ENCODE results near the gene EPS8L2.
"Not testable (repeated sequence)": the region's sequence is repeated elsewhere in the genome, so short reads cannot be mapped to it uniquely, and the experiment has no call there.

EPS8L2 gene

DNA sequence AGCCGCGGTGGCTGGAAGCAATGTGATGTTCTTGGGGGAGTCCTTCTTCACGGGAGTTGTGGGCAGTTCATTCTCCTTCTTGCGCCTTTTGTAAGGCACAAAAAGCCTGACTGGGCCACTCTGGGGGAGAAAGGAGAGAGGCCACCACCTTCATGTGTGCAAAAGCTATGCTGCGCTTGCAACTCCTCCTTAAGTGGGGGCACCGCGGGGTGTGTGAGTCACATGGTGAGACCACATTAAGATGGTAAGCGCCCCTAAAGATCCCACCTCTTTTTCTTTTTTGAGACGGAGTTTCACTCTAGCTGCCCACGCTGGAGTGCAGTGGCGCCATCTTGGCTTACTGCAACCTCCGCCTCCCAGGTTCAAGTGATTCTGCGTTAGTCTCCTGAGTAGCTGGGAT lies 25.1 kb upstream of the EPS8L2 start:
- no peak overlapping the region for H3K4ac ChIP-seq (ENCODE audit: low read depth, low read length)
- H3K27ac ChIP-seq (ENCODE audit: low read depth, low read length) = peak overlapping the region; percentile 22
- H3K23ac ChIP-seq (ENCODE audit: low read length) = no peak overlapping the region
- H4K5ac ChIP-seq (ENCODE audit: low read length) = no peak overlapping the region
- H3K56ac ChIP-seq (ENCODE audit: low read length) = no peak overlapping the region
- no peaks in the 10 kb centered on the region for H3K4me1 ChIP-seq (ENCODE audit: control insufficient read depth, low read depth, low read length)
- WGBS (ENCODE audit: extremely low coverage, insufficient coverage, low lambda C conversion rate) = no CpG with 5 or more reads among the region's 13 CpGs
- H2BK120ac ChIP-seq (ENCODE audit: low read depth, low read length) = no peak overlapping the region
- peaks cover 8% of the 10 kb centered on the region for H3K36me3 ChIP-seq (ENCODE audit: control insufficient read depth, insufficient read depth, low read length)
- H3K27me3 ChIP-seq (ENCODE audit: insufficient read depth, low read length, poor library complexity) = no peaks in the 10 kb centered on the region
- H2BK15ac ChIP-seq (replicated peaks; ENCODE audit: low read depth) = no peak overlapping the region
- no peaks in the 10 kb centered on the region for H3K79me1 ChIP-seq (ENCODE audit: low read length)
- H3K18ac ChIP-seq (ENCODE audit: low read length) = no peak overlapping the region
- no peaks in the 10 kb centered on the region for H3K79me2 ChIP-seq (ENCODE audit: control insufficient read depth, insufficient read depth, low read length)
- no peak overlapping the region for H3K9ac ChIP-seq (ENCODE audit: low read length)
- H2BK5ac ChIP-seq (ENCODE audit: low read length) = no peak overlapping the region
- H3K4me3 ChIP-seq (ENCODE audit: low read length) = no peak overlapping the region
- H4K8ac ChIP-seq (ENCODE audit: low read depth, low read length) = no peak overlapping the region
- no peak overlapping the region for H3K4me2 ChIP-seq (ENCODE audit: low read length)
- no peak overlapping the region for H2AK5ac ChIP-seq (ENCODE audit: low read length)
- DNase-seq = no peak

DNA sequence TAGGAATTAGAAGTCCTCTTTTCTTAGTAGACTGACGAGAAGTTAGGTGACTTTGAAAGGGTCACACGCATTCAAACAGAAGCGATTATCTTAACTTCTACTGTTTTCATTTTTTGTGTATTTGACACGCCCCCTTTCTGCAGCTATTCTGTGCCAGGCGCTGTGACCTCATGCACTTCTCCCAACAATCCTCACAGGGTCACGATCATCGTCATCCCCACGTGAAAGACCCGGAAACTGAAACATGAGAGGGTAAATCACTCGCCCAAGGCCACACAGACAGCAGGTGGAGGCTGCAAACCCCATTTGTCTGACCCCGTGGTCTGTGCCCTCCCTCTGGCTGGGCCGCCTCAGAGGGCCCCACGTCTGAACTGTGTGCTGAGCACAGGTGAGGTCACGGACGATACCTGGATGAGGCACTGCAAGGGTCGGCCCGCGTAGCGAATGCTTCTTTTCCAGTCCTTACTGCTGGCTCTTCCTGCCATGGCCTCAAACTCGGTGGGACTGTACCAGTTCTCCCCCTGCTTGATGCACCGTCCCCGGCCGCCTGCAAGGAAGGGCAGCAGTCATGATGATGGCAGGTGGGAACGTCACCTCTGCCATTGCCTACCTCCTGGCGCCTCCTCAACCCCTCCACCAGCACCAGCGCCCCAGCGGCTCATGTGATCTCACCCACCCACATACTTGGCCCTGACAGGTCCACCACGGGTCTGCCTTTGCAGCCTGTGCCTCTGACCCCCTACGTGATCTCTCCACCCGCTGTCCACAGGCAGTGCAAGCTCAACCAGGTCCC lies 19.4 kb upstream of the EPS8L2 start:
- Histone ChIP-seq H3K79me2 (ENCODE audit: control insufficient read depth, insufficient read depth, low read length) (peaks cover 5% of the 10 kb centered on the region), H2BK15ac (replicated peaks; ENCODE audit: low read depth) (no peak overlapping the region), H3K4me3 (ENCODE audit: low read length) (no peak overlapping the region), H3K23ac (ENCODE audit: low read length) (no peak overlapping the region), H3K4me1 (ENCODE audit: control insufficient read depth, low read depth, low read length) (no peaks in the 10 kb centered on the region), H3K36me3 (ENCODE audit: control insufficient read depth, insufficient read depth, low read length) (peaks cover 16% of the 10 kb centered on the region), H3K4ac (ENCODE audit: low read depth, low read length) (no peak overlapping the region), H2BK5ac (ENCODE audit: low read length) (no peak overlapping the region), H3K9ac (ENCODE audit: low read length) (no peak overlapping the region), H4K8ac (ENCODE audit: low read depth, low read length) (no peak overlapping the region), H3K18ac (ENCODE audit: low read length) (no peak overlapping the region), H4K5ac (ENCODE audit: low read length) (no peak overlapping the region), H3K27me3 (ENCODE audit: insufficient read depth, low read length, poor library complexity) (no peaks in the 10 kb centered on the region), H3K4me2 (ENCODE audit: low read length) (no peak overlapping the region), H2BK120ac (ENCODE audit: low read depth, low read length) (no peak overlapping the region), H3K79me1 (ENCODE audit: low read length) (peaks cover 5% of the 10 kb centered on the region), H2AK5ac (ENCODE audit: low read length) (no peak overlapping the region), H3K56ac (ENCODE audit: low read length) (no peak overlapping the region), H3K27ac (ENCODE audit: low read depth, low read length) (no peak overlapping the region)
- no CpG with 5 or more reads among the region's 30 CpGs for WGBS (ENCODE audit: extremely low coverage, insufficient coverage, low lambda C conversion rate)
- no peak for DNase-seq

DNA sequence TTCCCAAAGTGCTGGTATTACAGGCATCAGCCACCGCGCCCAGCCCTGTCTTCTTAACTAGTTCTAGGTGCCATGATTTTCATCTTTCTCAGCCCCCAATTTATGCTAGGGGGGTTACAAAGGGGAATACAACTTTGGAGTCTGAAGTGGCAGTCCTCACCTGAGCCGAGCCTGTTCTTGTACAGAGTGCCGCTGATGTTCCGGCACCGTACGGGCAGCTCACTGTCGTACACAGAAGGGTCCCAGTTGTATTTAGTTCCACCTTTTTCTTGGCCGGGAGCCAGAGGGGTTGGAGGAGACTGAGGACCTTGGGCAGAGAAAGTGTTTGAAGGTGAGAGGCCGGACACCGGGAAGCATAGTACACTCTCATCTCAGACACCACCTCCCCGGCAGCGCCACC lies 18.3 kb upstream of the EPS8L2 start:
- no CpG with 5 or more reads among the region's 13 CpGs for WGBS (ENCODE audit: extremely low coverage, insufficient coverage, low lambda C conversion rate)
- Histone ChIP-seq H3K4ac (ENCODE audit: low read depth, low read length) (no peak overlapping the region), H2BK120ac (ENCODE audit: low read depth, low read length) (no peak overlapping the region), H3K4me1 (ENCODE audit: control insufficient read depth, low read depth, low read length) (no peaks in the 10 kb centered on the region), H3K9ac (ENCODE audit: low read length) (no peak overlapping the region), H2BK5ac (ENCODE audit: low read length) (no peak overlapping the region), H3K23ac (ENCODE audit: low read length) (no peak overlapping the region), H3K56ac (ENCODE audit: low read length) (no peak overlapping the region), H3K27ac (ENCODE audit: low read depth, low read length) (no peak overlapping the region), H3K36me3 (ENCODE audit: control insufficient read depth, insufficient read depth, low read length) (peaks cover 16% of the 10 kb centered on the region), H4K5ac (ENCODE audit: low read length) (no peak overlapping the region), H3K27me3 (ENCODE audit: insufficient read depth, low read length, poor library complexity) (no peaks in the 10 kb centered on the region), H3K4me3 (ENCODE audit: low read length) (no peak overlapping the region), H3K18ac (ENCODE audit: low read length) (no peak overlapping the region), H4K8ac (ENCODE audit: low read depth, low read length) (no peak overlapping the region), H3K79me1 (ENCODE audit: low read length) (peaks cover 7% of the 10 kb centered on the region), H3K4me2 (ENCODE audit: low read length) (no peak overlapping the region), H2BK15ac (replicated peaks; ENCODE audit: low read depth) (no peak overlapping the region), H3K79me2 (ENCODE audit: control insufficient read depth, insufficient read depth, low read length) (peaks cover 11% of the 10 kb centered on the region), H2AK5ac (ENCODE audit: low read length) (no peak overlapping the region)
- DNase-seq = no peak

DNA sequence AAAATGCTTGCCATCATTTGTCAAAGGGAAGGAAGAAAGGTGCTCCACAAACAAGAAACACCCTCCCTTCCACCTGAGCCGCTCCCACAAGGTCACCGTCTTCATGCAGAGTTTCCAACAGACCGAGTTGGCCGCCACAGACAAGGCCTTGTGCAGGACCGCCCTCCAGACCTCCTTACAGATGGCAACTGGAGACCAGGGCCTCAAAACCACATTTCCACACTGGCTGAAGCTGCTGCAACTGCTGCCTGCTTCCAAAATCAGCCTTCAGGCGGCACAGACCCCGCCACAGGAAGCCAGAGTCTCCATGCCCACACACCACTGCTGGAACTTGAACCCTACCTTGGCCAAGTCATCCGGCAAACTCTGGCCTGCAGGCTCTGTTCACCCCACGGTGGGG lies 17.4 kb upstream of the EPS8L2 start:
- no CpG with 5 or more reads among the region's 9 CpGs for WGBS (ENCODE audit: extremely low coverage, insufficient coverage, low lambda C conversion rate)
- no peak overlapping the region for H2BK15ac ChIP-seq (replicated peaks; ENCODE audit: low read depth)
- no peak overlapping the region for H3K27ac ChIP-seq (ENCODE audit: low read depth, low read length)
- no peak overlapping the region for H2AK5ac ChIP-seq (ENCODE audit: low read length)
- H3K4ac ChIP-seq (ENCODE audit: low read depth, low read length) = no peak overlapping the region
- H3K79me1 ChIP-seq (ENCODE audit: low read length) = peaks cover 11% of the 10 kb centered on the region
- H4K5ac ChIP-seq (ENCODE audit: low read length) = no peak overlapping the region
- H3K4me3 ChIP-seq (ENCODE audit: low read length) = no peak overlapping the region
- peaks cover 14% of the 10 kb centered on the region for H3K36me3 ChIP-seq (ENCODE audit: control insufficient read depth, insufficient read depth, low read length)
- H3K4me1 ChIP-seq (ENCODE audit: control insufficient read depth, low read depth, low read length) = no peaks in the 10 kb centered on the region
- no peak overlapping the region for H2BK5ac ChIP-seq (ENCODE audit: low read length)
- no peak overlapping the region for H3K23ac ChIP-seq (ENCODE audit: low read length)
- H2BK120ac ChIP-seq (ENCODE audit: low read depth, low read length) = no peak overlapping the region
- no peak overlapping the region for H3K9ac ChIP-seq (ENCODE audit: low read length)
- H4K8ac ChIP-seq (ENCODE audit: low read depth, low read length) = no peak overlapping the region
- no peaks in the 10 kb centered on the region for H3K27me3 ChIP-seq (ENCODE audit: insufficient read depth, low read length, poor library complexity)
- H3K79me2 ChIP-seq (ENCODE audit: control insufficient read depth, insufficient read depth, low read length) = peaks cover 19% of the 10 kb centered on the region
- no peak for DNase-seq
- H3K4me2 ChIP-seq (ENCODE audit: low read length) = no peak overlapping the region
- no peak overlapping the region for H3K18ac ChIP-seq (ENCODE audit: low read length)
- H3K56ac ChIP-seq (ENCODE audit: low read length) = no peak overlapping the region

DNA sequence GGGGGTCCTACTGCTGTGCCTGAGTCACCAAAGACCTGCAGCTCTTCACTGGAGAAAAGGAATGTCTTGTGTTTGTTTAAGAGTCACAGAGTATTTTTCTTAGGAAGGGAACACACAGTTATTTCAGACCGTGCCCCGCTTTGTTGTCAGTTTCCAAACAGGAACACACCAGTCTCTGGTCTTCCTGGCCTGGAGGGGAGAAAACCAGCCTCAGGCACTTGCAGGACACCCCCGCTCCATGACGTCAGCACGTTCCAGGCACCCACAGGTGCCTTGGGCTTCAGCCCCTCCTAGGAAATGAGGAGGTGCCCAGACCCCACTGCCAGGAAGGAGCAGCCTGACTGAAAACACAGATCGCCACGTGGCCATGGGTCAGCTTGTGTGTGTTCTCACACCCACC lies 16.4 kb upstream of the EPS8L2 start:
- H3K4me1 ChIP-seq (ENCODE audit: control insufficient read depth, low read depth, low read length) = no peaks in the 10 kb centered on the region
- no peak overlapping the region for H3K18ac ChIP-seq (ENCODE audit: low read length)
- H3K4ac ChIP-seq (ENCODE audit: low read depth, low read length) = no peak overlapping the region
- H3K9ac ChIP-seq (ENCODE audit: low read length) = no peak overlapping the region
- no peak overlapping the region for H3K4me3 ChIP-seq (ENCODE audit: low read length)
- H3K4me2 ChIP-seq (ENCODE audit: low read length) = no peak overlapping the region
- H2BK15ac ChIP-seq (replicated peaks; ENCODE audit: low read depth) = no peak overlapping the region
- no peak overlapping the region for H2BK5ac ChIP-seq (ENCODE audit: low read length)
- H3K79me2 ChIP-seq (ENCODE audit: control insufficient read depth, insufficient read depth, low read length) = peaks cover 24% of the 10 kb centered on the region
- DNase-seq = no peak
- H4K8ac ChIP-seq (ENCODE audit: low read depth, low read length) = no peak overlapping the region
- H2AK5ac ChIP-seq (ENCODE audit: low read length) = no peak overlapping the region
- peaks cover 13% of the 10 kb centered on the region for H3K36me3 ChIP-seq (ENCODE audit: control insufficient read depth, insufficient read depth, low read length)
- H2BK120ac ChIP-seq (ENCODE audit: low read depth, low read length) = no peak overlapping the region
- no peaks in the 10 kb centered on the region for H3K27me3 ChIP-seq (ENCODE audit: insufficient read depth, low read length, poor library complexity)
- H3K79me1 ChIP-seq (ENCODE audit: low read length) = peaks cover 11% of the 10 kb centered on the region
- H3K23ac ChIP-seq (ENCODE audit: low read length) = no peak overlapping the region
- no peak overlapping the region for H3K27ac ChIP-seq (ENCODE audit: low read depth, low read length)
- WGBS (ENCODE audit: extremely low coverage, insufficient coverage, low lambda C conversion rate) = no CpG with 5 or more reads among the region's 7 CpGs
- H3K56ac ChIP-seq (ENCODE audit: low read length) = peak overlapping the region; percentile 15
- H4K5ac ChIP-seq (ENCODE audit: low read length) = no peak overlapping the region

DNA sequence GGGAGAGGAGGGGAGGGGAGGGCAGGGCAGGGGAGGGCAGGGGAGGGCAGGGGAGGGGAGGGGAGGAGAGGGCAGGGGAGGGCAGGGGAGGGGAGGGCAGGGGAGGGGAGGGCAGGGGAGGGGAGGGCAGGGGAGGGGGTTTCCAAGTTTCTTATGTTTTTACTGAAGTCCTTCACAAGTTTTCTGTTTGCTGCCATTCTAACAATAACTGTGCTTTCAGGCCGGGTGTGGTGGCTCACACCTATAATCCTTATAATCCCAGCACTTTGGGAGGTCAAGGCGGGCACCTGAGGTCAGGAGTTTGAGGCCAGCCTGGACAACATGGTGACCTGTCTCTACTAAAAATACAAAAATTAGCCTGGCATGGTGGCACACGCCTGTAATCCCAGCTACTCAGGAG lies 15.8 kb upstream of the EPS8L2 start:
- H3K27me3 ChIP-seq (ENCODE audit: insufficient read depth, low read length, poor library complexity); H2BK5ac ChIP-seq (ENCODE audit: low read length); H3K27ac ChIP-seq (ENCODE audit: low read depth, low read length); H3K4ac ChIP-seq (ENCODE audit: low read depth, low read length); H4K8ac ChIP-seq (ENCODE audit: low read depth, low read length); H2AK5ac ChIP-seq (ENCODE audit: low read length); H4K5ac ChIP-seq (ENCODE audit: low read length); H3K4me2 ChIP-seq (ENCODE audit: low read length); H3K9ac ChIP-seq (ENCODE audit: low read length); H3K18ac ChIP-seq (ENCODE audit: low read length); DNase-seq; H2BK120ac ChIP-seq (ENCODE audit: low read depth, low read length); H3K4me1 ChIP-seq (ENCODE audit: control insufficient read depth, low read depth, low read length); H3K56ac ChIP-seq (ENCODE audit: low read length); H3K4me3 ChIP-seq (ENCODE audit: low read length); H2BK15ac ChIP-seq (replicated peaks; ENCODE audit: low read depth); H3K23ac ChIP-seq (ENCODE audit: low read length): not testable (repeated sequence)
- H3K79me2 ChIP-seq (ENCODE audit: control insufficient read depth, insufficient read depth, low read length) = peaks cover 24% of the 10 kb centered on the region
- H3K36me3 ChIP-seq (ENCODE audit: control insufficient read depth, insufficient read depth, low read length) = peaks cover 12% of the 10 kb centered on the region
- WGBS (ENCODE audit: extremely low coverage, insufficient coverage, low lambda C conversion rate) = no CpG with 5 or more reads among the region's 3 CpGs
- H3K79me1 ChIP-seq (ENCODE audit: low read length) = peaks cover 11% of the 10 kb centered on the region

Measured in mesendoderm (in vitro differentiated cells).